IPS-11a (cell line): ENCODE measurements around the gene KRTAP9-6.

Experiments
- H3K4me3 ChIP-seq: one replicate; pipeline ENCODE4 v1.5.1; 2013; ENCODE audit warnings: low read depth, low read length, control low read depth

Gene KRTAP9-6

GRCh38 chr17:41315204-41315794 is 50.1 kb downstream of the KRTAP9-6 start, which contains the start of gene KRTAP17-1:
Gene KRTAP17-1 (minus strand): TSS chr17:41315710. CDS start chr17:41315650, 60 bp downstream.
- no peak within 1 kb of the TSS for H3K4me3 ChIP-seq
